Endothelial cell of umbilical vein (primary cell): Measurements from ENCODE around the gene LRRTM3. TPM values are rescaled to one million over a fixed set of nuclear protein-coding genes. Genes with fewer than 3 reads are reported as not detected.

ENCODE experiments used
- BruUV-seq: library from RNA; stranded (reverse); fragments of 400-500 nt; replicated peaks from 2 replicates; lab custom pipeline; 2021; lab: Mats Ljungman, UMichigan
- CTCF ChIA-PET: fragments of 300-600, 350-600 bp; sonication (Branson Sonifier 250); formaldehyde crosslinking; loops from one replicate; lab custom pipeline; 2021; ENCODE audit warnings: antibody characterized with exemption, inconsistent platforms; lab: Charles Lee
- POLR2A ChIA-PET: fragments of 300-600, 350-600 bp; sonication (Branson Sonifier 250); formaldehyde crosslinking; loops from one replicate; lab custom pipeline; 2021; ENCODE audit warnings: antibody characterized with exemption, inconsistent platforms; lab: Charles Lee
- DNase-seq: peaks from one replicate; pipeline ENCODE4 v3.0.0-alpha.2; 2011; ENCODE audit warnings: low read depth, low spot score
- FAIRE-seq: peaks from 2 replicates; lab custom pipeline; 2011; peaks lifted over from hg19 to GRCh38; lab: Jason Lieb, UNC
- H2AFZ ChIP-seq: 2 replicates; pipeline ENCODE4 v1.6.0; 2012; ENCODE audit warnings: low read depth, low read length, control low read depth, inconsistent platforms
- H3K27ac ChIP-seq: 2 replicates; pipeline ENCODE4 v1.5.1; 2011; ENCODE audit warnings: low read depth, mild to moderate bottlenecking, control low read depth, low read length, moderate library complexity; ENCODE audit not compliant: insufficient read depth
- H3K27me3 ChIP-seq, 2 experiments: 2 replicates each; pipeline versions ENCODE4 v1.6.0 to v1.6.1; 2011; ENCODE audit warnings: low read length in 2 of 2, mixed read lengths in 1 of 2; ENCODE audit not compliant: control insufficient read depth in 2 of 2, insufficient read depth in 2 of 2
- H3K36me3 ChIP-seq, 2 experiments: 2 replicates in 1 of 2; 3 replicates in 1 of 2; pipeline ENCODE4 v1.5.1; 2011; ENCODE audit warnings: low read length in 2 of 2, mild to moderate bottlenecking in 1 of 2, moderate library complexity in 1 of 2; ENCODE audit not compliant: control insufficient read depth in 2 of 2, insufficient read depth in 2 of 2; ENCODE audit errors: extremely low read depth in 1 of 2
- H3K4me1 ChIP-seq: 3 replicates; pipeline ENCODE4 v1.5.1; 2011; ENCODE audit warnings: mild to moderate bottlenecking, low read length; ENCODE audit not compliant: control insufficient read depth, insufficient read depth; ENCODE audit errors: extremely low read depth
- H3K4me2 ChIP-seq: 2 replicates; pipeline ENCODE4 v1.6.1; 2011; ENCODE audit warnings: low read length, control low read depth, mixed read lengths; ENCODE audit not compliant: insufficient read depth
- H3K4me3 ChIP-seq, 3 experiments: fragments of 200-600 bp in 1 of 3; sonication (generic), shearing (Covaris generic) in 1 of 3; replicated peaks in 1 of 3; 2 replicates each; pipeline ENCODE4 v1.5.1; 2011 to 2016; ENCODE audit warnings: control low read depth in 3 of 3, low read length in 3 of 3, mild to moderate bottlenecking in 2 of 3, inconsistent platforms in 1 of 3, low read depth in 1 of 3, moderate library complexity in 1 of 3; ENCODE audit not compliant: insufficient read depth in 1 of 3
- H3K79me2 ChIP-seq: 2 replicates; pipeline ENCODE4 v1.6.0; 2012; ENCODE audit warnings: low read length, inconsistent platforms; ENCODE audit not compliant: control insufficient read depth, insufficient read depth
- H3K9ac ChIP-seq: replicated peaks from 2 replicates; pipeline ENCODE3; 2011; ENCODE audit warnings: low read length, control low read depth; ENCODE audit not compliant: insufficient read depth; ENCODE audit errors: extremely low read depth
- H3K9me1 ChIP-seq: replicated peaks from 3 replicates; pipeline ENCODE4 v1.6.0; 2011; ENCODE audit warnings: mild to moderate bottlenecking, low read length; ENCODE audit not compliant: control insufficient read depth, insufficient read depth; ENCODE audit errors: extremely low read depth
- H3K9me3 ChIP-seq: replicated peaks from 2 replicates; pipeline ENCODE4 v1.5.1; 2012; ENCODE audit warnings: low read length, inconsistent platforms; ENCODE audit not compliant: control insufficient read depth, insufficient read depth
- H4K20me1 ChIP-seq: replicated peaks from 2 replicates; pipeline ENCODE3; 2011; ENCODE audit warnings: mild to moderate bottlenecking, low read length; ENCODE audit not compliant: control insufficient read depth, insufficient read depth; ENCODE audit errors: extremely low read depth
- EZH2 ChIP-seq: IDR thresholded peaks from 2 replicates; pipeline ENCODE4 v1.6.1; 2012; ENCODE audit warnings: borderline replicate concordance, low read depth, mild to moderate bottlenecking, moderate library complexity, low read length, inconsistent platforms; ENCODE audit not compliant: severe bottlenecking
- FOS ChIP-seq: IDR thresholded peaks from 2 replicates; pipeline ENCODE4 v1.6.1; 2011; ENCODE audit warnings: mild to moderate bottlenecking, low read length, moderate library complexity, borderline replicate concordance; ENCODE audit not compliant: insufficient read depth
- GATA2 ChIP-seq: IDR thresholded peaks from 2 replicates; pipeline ENCODE4 v1.7.0; 2011; ENCODE audit warnings: low read depth, mild to moderate bottlenecking, moderate library complexity, mixed read lengths, low read length; ENCODE audit not compliant: insufficient read length, insufficient read depth
- JUN ChIP-seq: IDR thresholded peaks from 2 replicates; pipeline ENCODE4 v1.6.1; 2011; ENCODE audit warnings: borderline replicate concordance, low read depth; ENCODE audit not compliant: insufficient read length, insufficient read depth
- MYC ChIP-seq: IDR thresholded peaks from one replicate; pipeline ENCODE4 v1.6.1; 2011; ENCODE audit warnings: mild to moderate bottlenecking, low read depth, low read length
- POLR2A ChIP-seq: IDR thresholded peaks from 2 replicates; pipeline ENCODE4 v1.6.1; 2012; ENCODE audit warnings: low read depth, mild to moderate bottlenecking, control low read depth, low read length
- POLR2AphosphoS5 ChIP-seq: IDR thresholded peaks from 2 replicates; pipeline ENCODE4 v1.6.1; 2012; ENCODE audit warnings: low read depth, mild to moderate bottlenecking, control low read depth, low read length, moderate library complexity; ENCODE audit not compliant: insufficient read depth
- dilution Hi-C: fragments of 300-500 bp; cut with MboI; formaldehyde crosslinking; loops from one replicate; pipeline ENCODE4 v1.15.0; 2019; ENCODE audit warnings: low sequenced_read_pairs; ENCODE audit not compliant: extremely low pct_ligation_motif_present
- intact Hi-C: fragments of 100-400 bp; cut with micrococcal nuclease; formaldehyde crosslinking; loops from one replicate; pipeline ENCODE4 v1.10.0; 2022
- polyA plus RNA-seq, 4 experiments: library from polyadenylated mRNA; depleted of rRNA in 3 of 4; stranded (reverse) in 3 of 4; unstranded in 1 of 4; fragments of >200 nt; gene quantifications; 2 replicates each; pipeline versions ENCODE4 v1.2.1 to v1.2.3, GENCODE V29; 2011 to 2012; ENCODE audit warnings: missing spikeins in 1 of 4
- total RNA-seq: library from RNA; stranded (reverse); gene quantifications from 2 replicates; pipeline ENCODE4 v1.2.3, GENCODE V29; 2021
- TF ChIP-seq, protein P1 (sequence below): IDR thresholded peaks from 2 replicates; pipeline ENCODE4 v1.6.1; 2011; ENCODE audit not compliant: insufficient read depth, insufficient read length

Gene LRRTM3
- total and polyA plus RNA-seq, 2 donors (not counting 3 experiments of a cell fraction or from before 2014, with no cell fraction given): not detected

DNA sequence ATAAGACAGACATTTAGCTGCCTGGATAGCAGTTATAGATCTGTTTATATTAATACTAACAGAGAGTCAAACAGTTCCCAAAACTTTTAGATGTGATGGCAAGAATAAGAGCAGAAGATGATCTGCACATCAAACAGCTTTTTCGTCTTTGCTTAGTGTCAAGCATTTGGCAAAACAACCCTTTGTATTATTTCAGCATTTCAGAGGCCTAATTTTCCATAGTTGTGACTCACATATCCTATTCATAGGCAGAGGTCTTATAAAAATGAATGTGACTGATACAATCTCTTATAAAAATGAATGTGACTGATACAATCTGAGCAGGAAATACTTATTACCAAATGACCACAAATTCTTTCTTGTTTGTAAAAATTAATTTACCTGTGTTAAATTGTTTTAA, 71.2 kb downstream of the LRRTM3 start:
- Histone ChIP-seq H3K9me3 (no peaks in the 10 kb centered on the region), H3K9ac (no peak overlapping the region), H3K79me2 (no peaks in the 10 kb centered on the region), H2AFZ (no peak overlapping the region), H3K27ac (no peak overlapping the region), H3K4me3 (no peak overlapping the region), H3K4me2 (no peak overlapping the region), H3K4me1 (no peaks in the 10 kb centered on the region), H3K36me3 (no peaks in the 10 kb centered on the region), H4K20me1 (no peaks in the 10 kb centered on the region), H3K27me3 (no peaks in the 10 kb centered on the region), H3K9me1 (no peaks in the 10 kb centered on the region)
- FAIRE-seq (no peak), DNase-seq (no peak)
- dilution Hi-C loops: no loop called here
- BruUV-seq: no TSS peak
- POLR2A ChIA-PET: no interaction called here
- CTCF ChIA-PET: interaction anchor here (0.7 kb wide), 1 partner anchor 853 kb away, joined by 3 read pairs; no protein-coding TSS in a partner anchor
- no peak for TF ChIP-seq POLR2AphosphoS5
- no peak for TF ChIP-seq FOS
- no peak for TF ChIP-seq JUN
- TF ChIP-seq EZH2: no peak
- no peak for TF ChIP-seq GATA2
- TF ChIP-seq, protein P1, sequence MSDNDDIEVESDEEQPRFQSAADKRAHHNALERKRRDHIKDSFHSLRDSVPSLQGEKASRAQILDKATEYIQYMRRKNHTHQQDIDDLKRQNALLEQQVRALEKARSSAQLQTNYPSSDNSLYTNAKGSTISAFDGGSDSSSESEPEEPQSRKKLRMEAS: no peak
- TF ChIP-seq MYC: no peak
- no peak for TF ChIP-seq POLR2A
- intact Hi-C loops: no loop called here
